KMS-11 (cell line): Measurements from ENCODE around the gene RALBP1.

Source experiments
- H2AFZ ChIP-seq: fragments of 200-600 bp; sonication (generic); 2 replicates; pipeline ENCODE4 v1.6.1; 2016; ENCODE audit warnings: antibody characterized with exemption, mixed run types, low read depth
- H3K27ac ChIP-seq: fragments of 200-600 bp; sonication (generic); 2 replicates; pipeline ENCODE4 v1.6.1; 2016; ENCODE audit warnings: mild to moderate bottlenecking, mixed run types
- H3K27me3 ChIP-seq: fragments of 200-600 bp; sonication (generic); 2 replicates; pipeline ENCODE4 v1.6.1; 2017; ENCODE audit warnings: mild to moderate bottlenecking, low read depth, mixed run types, moderate library complexity; ENCODE audit not compliant: insufficient read depth
- H3K36me3 ChIP-seq: fragments of 200-600 bp; sonication (generic); 2 replicates; pipeline ENCODE4 v1.6.1; 2017; ENCODE audit warnings: mild to moderate bottlenecking, mixed run types; ENCODE audit not compliant: insufficient read depth
- H3K4me1 ChIP-seq: fragments of 200-600 bp; sonication (generic); 2 replicates; pipeline ENCODE4 v1.6.1; 2016; ENCODE audit warnings: mild to moderate bottlenecking, low read depth, mixed run types; ENCODE audit not compliant: poor library complexity, severe bottlenecking
- H3K4me2 ChIP-seq: fragments of 200-600 bp; sonication (generic); 2 replicates; pipeline ENCODE4 v1.7.0; 2016; ENCODE audit warnings: mild to moderate bottlenecking, mixed run types
- H3K4me3 ChIP-seq: fragments of 200-600 bp; sonication (generic); IDR thresholded peaks from 2 replicates; pipeline ENCODE4 v1.6.1; 2017; ENCODE audit warnings: low read depth, low read length, mixed read lengths; ENCODE audit not compliant: insufficient read depth
- H3K79me2 ChIP-seq: fragments of 200-600 bp; sonication (generic); 2 replicates; pipeline ENCODE4 v1.6.1; 2016; ENCODE audit warnings: low read depth, mixed run types; ENCODE audit not compliant: insufficient read depth
- H3K9ac ChIP-seq: fragments of 200-600 bp; sonication (generic); 2 replicates; pipeline ENCODE4 v1.6.1; 2016; ENCODE audit warnings: mild to moderate bottlenecking, mixed run types
- H4K20me1 ChIP-seq: fragments of 200-600 bp; sonication (generic); 2 replicates; pipeline ENCODE4 v1.6.1; 2016; ENCODE audit warnings: mild to moderate bottlenecking, mixed run types; ENCODE audit not compliant: insufficient read depth
- TF ChIP-seq, protein P1 (sequence below): fragments of 200-600 bp; sonication (generic); conservative IDR thresholded peaks from 2 replicates; pipeline ENCODE4 v1.6.1; 2017; ENCODE audit warnings: low read depth, mild to moderate bottlenecking, antibody characterized with exemption, low read length, moderate library complexity, mixed read lengths

RALBP1 gene

DNA sequence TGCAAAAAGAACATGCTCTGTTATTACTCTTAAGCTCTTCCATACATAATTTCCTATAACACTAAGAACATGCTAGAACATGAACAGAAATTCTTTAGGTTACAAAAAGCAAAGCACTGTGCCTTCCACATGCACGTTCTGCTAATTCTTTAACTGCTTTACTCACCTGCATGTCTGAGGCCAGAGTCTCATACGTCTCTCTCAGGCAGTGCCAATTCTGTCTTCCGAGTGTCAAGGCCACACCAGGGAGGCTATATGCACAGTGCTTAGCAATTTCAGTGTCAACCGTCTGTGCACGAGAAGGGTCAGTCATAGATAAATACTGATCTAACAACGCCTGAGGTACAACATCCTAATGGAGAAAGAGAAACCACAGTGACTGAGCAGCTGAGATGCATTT is 83.9 kb downstream of the RALBP1 start:
- Histone ChIP-seq H2AFZ (no peak overlapping the region), H3K27ac (no peak overlapping the region), H3K4me1 (no peaks in the 10 kb centered on the region), H3K27me3 (no peaks in the 10 kb centered on the region), H3K4me2 (no peak overlapping the region), H3K36me3 (peaks cover 5% of the 10 kb centered on the region), H4K20me1 (no peaks in the 10 kb centered on the region; the same call in 1 of the 2 replicates), H3K79me2 (no peaks in the 10 kb centered on the region), H3K4me3 (no peak overlapping the region), H3K9ac (no peak overlapping the region)
- TF ChIP-seq, protein P1, sequence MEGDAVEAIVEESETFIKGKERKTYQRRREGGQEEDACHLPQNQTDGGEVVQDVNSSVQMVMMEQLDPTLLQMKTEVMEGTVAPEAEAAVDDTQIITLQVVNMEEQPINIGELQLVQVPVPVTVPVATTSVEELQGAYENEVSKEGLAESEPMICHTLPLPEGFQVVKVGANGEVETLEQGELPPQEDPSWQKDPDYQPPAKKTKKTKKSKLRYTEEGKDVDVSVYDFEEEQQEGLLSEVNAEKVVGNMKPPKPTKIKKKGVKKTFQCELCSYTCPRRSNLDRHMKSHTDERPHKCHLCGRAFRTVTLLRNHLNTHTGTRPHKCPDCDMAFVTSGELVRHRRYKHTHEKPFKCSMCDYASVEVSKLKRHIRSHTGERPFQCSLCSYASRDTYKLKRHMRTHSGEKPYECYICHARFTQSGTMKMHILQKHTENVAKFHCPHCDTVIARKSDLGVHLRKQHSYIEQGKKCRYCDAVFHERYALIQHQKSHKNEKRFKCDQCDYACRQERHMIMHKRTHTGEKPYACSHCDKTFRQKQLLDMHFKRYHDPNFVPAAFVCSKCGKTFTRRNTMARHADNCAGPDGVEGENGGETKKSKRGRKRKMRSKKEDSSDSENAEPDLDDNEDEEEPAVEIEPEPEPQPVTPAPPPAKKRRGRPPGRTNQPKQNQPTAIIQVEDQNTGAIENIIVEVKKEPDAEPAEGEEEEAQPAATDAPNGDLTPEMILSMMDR: no peak

DNA sequence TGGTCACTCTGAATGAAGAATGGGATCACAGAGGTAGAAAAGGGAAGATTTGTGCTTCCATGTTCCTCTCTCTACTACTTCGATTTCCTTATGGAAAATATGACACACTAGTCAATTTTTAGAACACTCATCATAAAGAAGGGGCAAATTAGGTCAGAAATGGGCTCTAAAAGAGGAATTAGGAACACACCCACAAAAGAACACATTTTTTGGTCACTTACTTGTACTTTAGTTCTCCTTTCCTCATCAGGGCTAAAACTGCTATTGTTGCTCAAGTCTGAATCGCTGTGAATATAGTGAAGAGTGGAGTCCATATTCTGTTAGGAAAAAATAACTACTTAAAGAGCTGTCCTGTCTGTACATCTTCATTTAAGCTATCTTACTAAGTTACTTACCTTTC is 86.4 kb downstream of the RALBP1 start:
- no peaks in the 10 kb centered on the region for H3K4me1 ChIP-seq
- H4K20me1 ChIP-seq: no peaks in the 10 kb centered on the region; the same call in 1 of the 2 replicates
- H3K4me3 ChIP-seq: no peak overlapping the region
- no peak overlapping the region for H3K9ac ChIP-seq
- peaks cover 4% of the 10 kb centered on the region for H3K36me3 ChIP-seq
- no peaks in the 10 kb centered on the region for H3K79me2 ChIP-seq
- H3K27me3 ChIP-seq: no peaks in the 10 kb centered on the region
- TF ChIP-seq, protein P1: no peak
- no peak overlapping the region for H2AFZ ChIP-seq
- no peak overlapping the region for H3K27ac ChIP-seq
- H3K4me2 ChIP-seq: no peak overlapping the region

DNA sequence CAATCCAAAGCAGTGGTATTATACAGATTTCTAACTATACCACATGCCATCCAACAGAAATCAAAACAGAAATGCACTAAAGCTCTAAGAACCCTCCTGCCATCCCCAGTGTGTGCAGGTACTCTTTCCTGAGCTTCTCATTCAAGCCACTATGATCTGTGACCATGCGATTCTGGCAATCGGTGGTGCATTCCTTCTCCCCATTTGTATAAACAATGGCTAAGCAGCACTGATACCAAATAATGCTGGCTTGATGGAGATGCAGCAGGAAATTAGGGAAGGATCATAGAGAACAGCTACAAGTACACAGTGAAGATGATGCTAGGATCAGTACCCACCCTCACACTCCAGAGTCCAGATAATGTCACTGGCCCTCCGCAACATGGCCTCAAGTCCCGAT is 87.3 kb downstream of the RALBP1 start:
- Histone ChIP-seq H3K36me3 (no peaks in the 10 kb centered on the region; the same call in 1 of the 2 replicates), H3K4me1 (no peaks in the 10 kb centered on the region)

DNA sequence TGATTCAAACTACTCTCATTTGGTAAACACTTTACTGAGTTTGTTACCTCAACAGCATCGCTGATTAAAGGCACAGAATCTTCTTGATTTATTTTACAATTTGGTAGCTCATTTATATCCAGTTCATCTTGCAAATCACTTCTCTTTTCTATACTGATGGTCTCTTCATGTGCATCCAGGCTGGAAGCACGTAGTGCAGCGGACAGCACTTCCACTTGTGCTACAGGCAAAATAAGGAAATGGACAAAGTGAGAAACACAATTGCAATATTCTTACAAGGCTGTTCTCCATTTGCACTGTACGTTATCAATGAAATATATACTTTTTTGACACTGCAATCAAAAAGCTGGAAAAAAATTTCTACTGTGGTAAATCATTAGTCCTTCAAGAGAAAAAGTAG is 88.0 kb downstream of the RALBP1 start:
- H3K4me2 ChIP-seq: no peak overlapping the region
- H3K36me3 ChIP-seq: no peaks in the 10 kb centered on the region; the same call in 1 of the 2 replicates
- H2AFZ ChIP-seq: no peak overlapping the region

More for the DNA sequence above, 87.3 kb downstream of the RALBP1 start:
- H4K20me1 ChIP-seq: no peaks in the 10 kb centered on the region; the same call in 1 of the 2 replicates
- H3K9ac ChIP-seq: no peak overlapping the region
- no peak overlapping the region for H2AFZ ChIP-seq
- no peaks in the 10 kb centered on the region for H3K79me2 ChIP-seq
- no peak overlapping the region for H3K4me3 ChIP-seq
- TF ChIP-seq, protein P1: no peak
- H3K27me3 ChIP-seq: no peaks in the 10 kb centered on the region
- H3K27ac ChIP-seq: no peak overlapping the region
- H3K4me2 ChIP-seq: no peak overlapping the region

More for the DNA sequence above, 88.0 kb downstream of the RALBP1 start:
- Histone ChIP-seq H4K20me1 (no peaks in the 10 kb centered on the region), H3K4me1 (peaks cover 2% of the 10 kb centered on the region), H3K27me3 (no peaks in the 10 kb centered on the region), H3K9ac (no peak overlapping the region), H3K4me3 (no peak overlapping the region), H3K79me2 (no peaks in the 10 kb centered on the region), H3K27ac (no peak overlapping the region)
- TF ChIP-seq, protein P1: no peak
